Measurements from ENCODE around the gene FNTB. TPM values are rescaled to one million over a fixed set of nuclear protein-coding genes. Genes with fewer than 3 reads are reported as not detected.

FNTB gene
- total and polyA plus RNA-seq, 2 experiments from 2014 or later = 8.6 to 12.5 TPM

DNA sequence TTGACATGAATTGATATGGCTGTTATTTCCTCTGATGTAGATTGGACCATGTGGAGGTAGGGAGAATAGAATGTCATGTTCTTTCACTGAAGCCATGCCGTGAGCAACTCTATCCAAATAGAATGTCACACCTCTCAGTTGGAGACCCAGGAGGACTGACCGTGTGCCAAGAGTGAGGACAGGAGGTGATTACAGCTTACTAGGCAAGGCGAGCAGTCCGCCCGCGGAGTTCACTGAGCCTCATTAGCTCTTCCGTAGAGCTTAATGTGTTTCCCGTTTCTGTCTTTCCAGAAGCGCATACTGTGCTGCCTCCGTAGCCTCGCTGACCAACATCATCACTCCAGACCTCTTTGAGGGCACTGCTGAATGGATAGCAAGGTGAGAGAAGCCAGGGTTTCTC lies 45.6 kb downstream of the FNTB start:
- Histone ChIP-seq H4K20me1 (replicated peaks; ENCODE audit: insufficient read depth) (no peaks in the 10 kb centered on the region), H2AFZ (no peak overlapping the region), H3K79me2 (replicated peaks; ENCODE audit: insufficient read depth) (no peaks in the 10 kb centered on the region), H3K27ac (ENCODE audit: low read depth) (no peak overlapping the region), H3K9me2 (ENCODE audit: insufficient read depth) (no peaks in the 10 kb centered on the region), H3K27me3 (ENCODE audit: insufficient read depth) (no peaks in the 10 kb centered on the region), H3K4me1 (ENCODE audit: insufficient read depth) (no peaks in the 10 kb centered on the region), H3F3A (replicated peaks; ENCODE audit: low read depth) (no peaks in the 10 kb centered on the region), H3K4me2 (no peak overlapping the region), H3K36me3 (ENCODE audit: insufficient read depth) (peaks cover 5% of the 10 kb centered on the region), H3K4me3 (no peak overlapping the region)
- H3K9me3 Mint-ChIP-seq = no peaks in the 10 kb centered on the region
- H3K4me1 Mint-ChIP-seq = no peaks in the 10 kb centered on the region
- no peak overlapping the region; the same call in 1 of the 2 replicates for H3K27ac Mint-ChIP-seq
- no peak overlapping the region for H3K4me3 Mint-ChIP-seq
- no peak for DNase-seq (ENCODE audit: low spot score)
- no peaks in the 10 kb centered on the region for H3K27me3 Mint-ChIP-seq (ENCODE audit: insufficient read depth, low read depth, poor library complexity)
- ATAC-seq = no peak
- peaks cover 20% of the 10 kb centered on the region for H3K36me3 Mint-ChIP-seq (ENCODE audit: low read depth)
- TF ChIP-seq ZNF114 (CRISPR knock-in tag; IDR thresholded peaks at IDR 0.05) (no peak), CTCF (conservative IDR thresholded peaks at IDR 0.05; ENCODE audit: low read depth in 2 of 2) (no peak), ZNF331 (CRISPR knock-in tag; IDR thresholded peaks at IDR 0.05; ENCODE audit: low read depth) (no peak), EZH2 (IDR thresholded peaks at IDR 0.05; ENCODE audit: low read depth, unreplicated experiment) (no peak), CREB1 (CRISPR knock-in tag; IDR thresholded peaks at IDR 0.05; ENCODE audit: low read depth) (no peak), NANOG (IDR thresholded peaks at IDR 0.05; ENCODE audit: borderline replicate concordance) (no peak), POLR2AphosphoS5 (IDR thresholded peaks at IDR 0.05; ENCODE audit: low read depth) (no peak), REST (IDR thresholded peaks at IDR 0.05; ENCODE audit: unreplicated experiment) (no peak), JUNB (IDR thresholded peaks at IDR 0.05; ENCODE audit: unreplicated experiment) (no peak)
- TF ChIP-seq, protein P1, sequence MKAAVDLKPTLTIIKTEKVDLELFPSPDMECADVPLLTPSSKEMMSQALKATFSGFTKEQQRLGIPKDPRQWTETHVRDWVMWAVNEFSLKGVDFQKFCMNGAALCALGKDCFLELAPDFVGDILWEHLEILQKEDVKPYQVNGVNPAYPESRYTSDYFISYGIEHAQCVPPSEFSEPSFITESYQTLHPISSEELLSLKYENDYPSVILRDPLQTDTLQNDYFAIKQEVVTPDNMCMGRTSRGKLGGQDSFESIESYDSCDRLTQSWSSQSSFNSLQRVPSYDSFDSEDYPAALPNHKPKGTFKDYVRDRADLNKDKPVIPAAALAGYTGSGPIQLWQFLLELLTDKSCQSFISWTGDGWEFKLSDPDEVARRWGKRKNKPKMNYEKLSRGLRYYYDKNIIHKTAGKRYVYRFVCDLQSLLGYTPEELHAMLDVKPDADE (IDR thresholded peaks at IDR 0.05) = no peak
- TF ChIP-seq, protein P2, sequence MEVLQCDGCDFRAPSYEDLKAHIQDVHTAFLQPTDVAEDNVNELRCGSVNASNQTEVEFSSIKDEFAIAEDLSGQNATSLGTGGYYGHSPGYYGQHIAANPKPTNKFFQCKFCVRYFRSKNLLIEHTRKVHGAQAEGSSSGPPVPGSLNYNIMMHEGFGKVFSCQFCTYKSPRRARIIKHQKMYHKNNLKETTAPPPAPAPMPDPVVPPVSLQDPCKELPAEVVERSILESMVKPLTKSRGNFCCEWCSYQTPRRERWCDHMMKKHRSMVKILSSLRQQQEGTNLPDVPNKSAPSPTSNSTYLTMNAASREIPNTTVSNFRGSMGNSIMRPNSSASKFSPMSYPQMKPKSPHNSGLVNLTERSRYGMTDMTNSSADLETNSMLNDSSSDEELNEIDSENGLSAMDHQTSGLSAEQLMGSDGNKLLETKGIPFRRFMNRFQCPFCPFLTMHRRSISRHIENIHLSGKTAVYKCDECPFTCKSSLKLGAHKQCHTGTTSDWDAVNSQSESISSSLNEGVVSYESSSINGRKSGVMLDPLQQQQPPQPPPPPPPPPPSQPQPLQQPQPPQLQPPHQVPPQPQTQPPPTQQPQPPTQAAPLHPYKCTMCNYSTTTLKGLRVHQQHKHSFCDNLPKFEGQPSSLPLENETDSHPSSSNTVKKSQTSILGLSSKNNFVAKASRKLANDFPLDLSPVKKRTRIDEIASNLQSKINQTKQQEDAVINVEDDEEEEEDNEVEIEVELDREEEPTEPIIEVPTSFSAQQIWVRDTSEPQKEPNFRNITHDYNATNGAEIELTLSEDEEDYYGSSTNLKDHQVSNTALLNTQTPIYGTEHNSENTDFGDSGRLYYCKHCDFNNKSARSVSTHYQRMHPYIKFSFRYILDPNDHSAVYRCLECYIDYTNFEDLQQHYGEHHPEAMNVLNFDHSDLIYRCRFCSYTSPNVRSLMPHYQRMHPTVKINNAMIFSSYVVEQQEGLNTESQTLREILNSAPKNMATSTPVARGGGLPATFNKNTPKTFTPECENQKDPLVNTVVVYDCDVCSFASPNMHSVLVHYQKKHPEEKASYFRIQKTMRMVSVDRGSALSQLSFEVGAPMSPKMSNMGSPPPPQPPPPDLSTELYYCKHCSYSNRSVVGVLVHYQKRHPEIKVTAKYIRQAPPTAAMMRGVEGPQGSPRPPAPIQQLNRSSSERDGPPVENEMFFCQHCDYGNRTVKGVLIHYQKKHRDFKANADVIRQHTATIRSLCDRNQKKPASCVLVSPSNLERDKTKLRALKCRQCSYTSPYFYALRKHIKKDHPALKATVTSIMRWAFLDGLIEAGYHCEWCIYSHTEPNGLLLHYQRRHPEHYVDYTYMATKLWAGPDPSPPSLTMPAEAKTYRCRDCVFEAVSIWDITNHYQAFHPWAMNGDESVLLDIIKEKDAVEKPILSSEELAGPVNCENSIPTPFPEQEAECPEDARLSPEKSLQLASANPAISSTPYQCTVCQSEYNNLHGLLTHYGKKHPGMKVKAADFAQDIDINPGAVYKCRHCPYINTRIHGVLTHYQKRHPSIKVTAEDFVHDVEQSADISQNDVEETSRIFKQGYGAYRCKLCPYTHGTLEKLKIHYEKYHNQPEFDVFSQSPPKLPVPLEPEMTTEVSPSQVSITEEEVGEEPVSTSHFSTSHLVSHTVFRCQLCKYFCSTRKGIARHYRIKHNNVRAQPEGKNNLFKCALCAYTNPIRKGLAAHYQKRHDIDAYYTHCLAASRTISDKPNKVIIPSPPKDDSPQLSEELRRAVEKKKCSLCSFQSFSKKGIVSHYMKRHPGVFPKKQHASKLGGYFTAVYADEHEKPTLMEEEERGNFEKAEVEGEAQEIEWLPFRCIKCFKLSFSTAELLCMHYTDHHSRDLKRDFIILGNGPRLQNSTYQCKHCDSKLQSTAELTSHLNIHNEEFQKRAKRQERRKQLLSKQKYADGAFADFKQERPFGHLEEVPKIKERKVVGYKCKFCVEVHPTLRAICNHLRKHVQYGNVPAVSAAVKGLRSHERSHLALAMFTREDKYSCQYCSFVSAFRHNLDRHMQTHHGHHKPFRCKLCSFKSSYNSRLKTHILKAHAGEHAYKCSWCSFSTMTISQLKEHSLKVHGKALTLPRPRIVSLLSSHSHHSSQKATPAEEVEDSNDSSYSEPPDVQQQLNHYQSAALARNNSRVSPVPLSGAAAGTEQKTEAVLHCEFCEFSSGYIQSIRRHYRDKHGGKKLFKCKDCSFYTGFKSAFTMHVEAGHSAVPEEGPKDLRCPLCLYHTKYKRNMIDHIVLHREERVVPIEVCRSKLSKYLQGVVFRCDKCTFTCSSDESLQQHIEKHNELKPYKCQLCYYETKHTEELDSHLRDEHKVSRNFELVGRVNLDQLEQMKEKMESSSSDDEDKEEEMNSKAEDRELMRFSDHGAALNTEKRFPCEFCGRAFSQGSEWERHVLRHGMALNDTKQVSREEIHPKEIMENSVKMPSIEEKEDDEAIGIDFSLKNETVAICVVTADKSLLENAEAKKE (CRISPR knock-in tag; IDR thresholded peaks at IDR 0.05) = no peak

Measured in GM23338 (cell line).